Stimulated activated CD8-positive, alpha-beta memory T cell treated with anti-CD3 and anti-CD28 coated beads, Interleukin-7, amount 100 ng/mL, for 1 hour (primary cell): Measurements from ENCODE around the gene TMEM229B.
A peak's percentile ranks its signal among the peaks of the same experiment; 100 is the strongest.

ENCODE experiments used
- DNase-seq, 2 donors: peaks; one replicate each; pipeline ENCODE4 v3.0.0-alpha.2; 2020; ENCODE audit warnings: low read depth in 2 of 2

The TMEM229B gene

GRCh38 chr14:67487937-67488893 is at the start of gene TMEM229B:
Gene TMEM229B (minus strand): TSS chr14:67488721. CDS start chr14:67473923, 14,798 bp downstream.
- peak; percentile 48 to 54 for DNase-seq

GRCh38 chr14:67537736-67538135 is 49.2 kb upstream of the TMEM229B start:
- DNase-seq, result no peak

- DNase-seq, result no peak
Measured at GRCh38 chr14:67536087-67536486, 47.6 kb upstream of the TMEM229B start.

- no peak for DNase-seq
Measured at GRCh38 chr14:67533754-67534085, 45.2 kb upstream of the TMEM229B start.

- DNase-seq, result peak in 1 of 2 donors; percentile 14
Measured at GRCh38 chr14:67532998-67533753, 44.7 kb upstream of the TMEM229B start, which contains the start of gene PLEKHH1. Gene PLEKHH1 (plus strand): TSS chr14:67533290. CDS start chr14:67541868, 8,578 bp downstream.

- no peak for DNase-seq
Measured at GRCh38 chr14:67532606-67532997, 44.1 kb upstream of the TMEM229B start.

- no peak for DNase-seq
Measured at GRCh38 chr14:67529947-67530935, 41.7 kb upstream of the TMEM229B start.

GRCh38 chr14:67528276-67528675 is 39.8 kb upstream of the TMEM229B start:
- no peak for DNase-seq

GRCh38 chr14:67527756-67528155 is 39.2 kb upstream of the TMEM229B start:
- no peak for DNase-seq

GRCh38 chr14:67526676-67527459 is 38.3 kb upstream of the TMEM229B start:
- no peak for DNase-seq

GRCh38 chr14:67526181-67526580 is 37.7 kb upstream of the TMEM229B start:
- DNase-seq, result no peak

GRCh38 chr14:67525389-67525788 is 36.9 kb upstream of the TMEM229B start:
- no peak for DNase-seq

GRCh38 chr14:67524634-67524963 is 36.1 kb upstream of the TMEM229B start:
- no peak for DNase-seq

- DNase-seq, result no peak
Measured at GRCh38 chr14:67523764-67524633, 35.5 kb upstream of the TMEM229B start.

GRCh38 chr14:67522270-67522669 is 33.7 kb upstream of the TMEM229B start:
- DNase-seq, result no peak

- DNase-seq, result no peak
Measured at GRCh38 chr14:67520482-67520881, 32.0 kb upstream of the TMEM229B start.

GRCh38 chr14:67519406-67519805 is 30.9 kb upstream of the TMEM229B start:
- no peak for DNase-seq

- DNase-seq, result no peak
Measured at GRCh38 chr14:67517083-67517482, 28.6 kb upstream of the TMEM229B start.

- no peak for DNase-seq
Measured at GRCh38 chr14:67516676-67517075, 28.2 kb upstream of the TMEM229B start.
